HepG2 (cell line): ENCODE measurements around the gene HCFC1R1. TPM values are rescaled to one million over a fixed set of nuclear protein-coding genes. Genes with fewer than 3 reads are reported as not detected.

ENCODE experiments used
- AGO1 ChIP-seq: fragments of 200-400 bp; formaldehyde crosslinking; IDR thresholded peaks from 2 replicates; pipeline ENCODE4 v1.6.1; 2017; ENCODE audit warnings: mild to moderate bottlenecking, low read depth, low read length, moderate library complexity; ENCODE audit not compliant: poor library complexity, severe bottlenecking
- DNMT3B ChIP-seq: conservative IDR thresholded peaks from 2 replicates; pipeline ENCODE4 v1.6.1; 2016; ENCODE audit warnings: missing biosample characterization, control low read depth
- FOXA3 ChIP-seq: IDR thresholded peaks from 2 replicates; pipeline ENCODE4 v1.6.1; 2016; ENCODE audit warnings: missing genetic modification reagents, missing compliant biosample characterization
- IRF2 ChIP-seq: IDR thresholded peaks from 2 replicates; pipeline ENCODE4 v1.6.1; 2018; ENCODE audit warnings: missing genetic modification reagents, missing compliant biosample characterization
- KLF13 ChIP-seq: sonication (generic); formaldehyde crosslinking; IDR thresholded peaks from 2 replicates; pipeline ENCODE4 v1.4.0; 2020; ENCODE audit warnings: mild to moderate bottlenecking, missing genetic modification reagents
- MXD4 ChIP-seq: IDR thresholded peaks from 2 replicates; pipeline ENCODE4 v1.6.1; 2016; ENCODE audit warnings: mild to moderate bottlenecking, missing biosample characterization, missing genetic modification reagents
- NBN ChIP-seq: fragments of 450-650 bp; conservative IDR thresholded peaks from 2 replicates; pipeline ENCODE4 v1.6.1; 2017
- NR2F2 ChIP-seq: IDR thresholded peaks from 2 replicates; pipeline ENCODE4 v1.6.1; 2012; ENCODE audit warnings: low read depth, inconsistent platforms, borderline replicate concordance
- RARA ChIP-seq: IDR thresholded peaks from 2 replicates; pipeline ENCODE4 v1.6.1; 2016; ENCODE audit warnings: missing genetic modification reagents, missing compliant biosample characterization
- SMAD3 ChIP-seq: sonication (generic); formaldehyde crosslinking; IDR thresholded peaks from 2 replicates; pipeline ENCODE4 v1.4.0; 2020; ENCODE audit warnings: missing genetic modification reagents
- TOE1 ChIP-seq: sonication (generic); formaldehyde crosslinking; IDR thresholded peaks from 2 replicates; pipeline ENCODE4 v1.4.0; 2020; ENCODE audit warnings: mild to moderate bottlenecking, missing genetic modification reagents
- ZFX ChIP-seq: sonication (generic); formaldehyde crosslinking; IDR thresholded peaks from 2 replicates; pipeline ENCODE4 v1.4.0; 2020; ENCODE audit warnings: mild to moderate bottlenecking, low read depth, missing genetic modification reagents, moderate library complexity
- ZKSCAN5 ChIP-seq: sonication (generic); formaldehyde crosslinking; IDR thresholded peaks from 2 replicates; pipeline ENCODE4 v1.5.1; 2020; ENCODE audit warnings: mild to moderate bottlenecking, missing genetic modification reagents
- ZNF33A ChIP-seq: sonication (generic); formaldehyde crosslinking; IDR thresholded peaks from 2 replicates; pipeline ENCODE4 v1.5.1; 2020; ENCODE audit warnings: missing genetic modification reagents, mild to moderate bottlenecking, moderate library complexity, borderline replicate concordance
- ZNF367 ChIP-seq: sonication (generic); formaldehyde crosslinking; IDR thresholded peaks from 2 replicates; pipeline ENCODE4 v1.4.0; 2020; ENCODE audit warnings: missing genetic modification reagents, borderline replicate concordance
- polyA plus RNA-seq, 8 experiments: library from polyadenylated mRNA; depleted of rRNA in 3 of 8; stranded (reverse) in 7 of 8; unstranded in 1 of 8; fragments of >200 nt; fragmentation: Illumina TruSeq in 4 of 8; extraction: Trizol in 4 of 8; gene quantifications; 2 replicates each; pipeline versions ENCODE4 v1.2.1 to v1.2.3, GENCODE V29; 2011 to 2016; ENCODE audit warnings: low read depth in 4 of 8, missing spikeins in 1 of 8, mixed read lengths in 1 of 8; ENCODE audit not compliant: insufficient read depth in 1 of 8
- total RNA-seq, 5 experiments: library from RNA; depleted of rRNA; stranded (reverse); fragments of >200 nt; fragmentation: Illumina TruSeq; extraction: Trizol; gene quantifications; 2 replicates each; pipeline ENCODE4 v1.2.3, GENCODE V29; 2016; ENCODE audit warnings: low read depth in 1 of 5
- TF ChIP-seq, protein P1 (sequence below): IDR thresholded peaks from 2 replicates; pipeline ENCODE4 v1.4.0; 2020; ENCODE audit warnings: mild to moderate bottlenecking, missing genetic modification reagents
- TF ChIP-seq, protein P2 (sequence below): fragments of 450-650 bp; IDR thresholded peaks from 2 replicates; pipeline ENCODE4 v1.6.1; 2016
- TF ChIP-seq, protein P3 (sequence below): sonication (generic); formaldehyde crosslinking; IDR thresholded peaks from 2 replicates; pipeline ENCODE4 v1.9.0; 2021; ENCODE audit warnings: missing genetic modification reagents, mild to moderate bottlenecking, borderline replicate concordance
- TF ChIP-seq, protein P4 (sequence below): sonication (generic); formaldehyde crosslinking; IDR thresholded peaks from 2 replicates; pipeline ENCODE4 v1.4.0; 2020; ENCODE audit warnings: mild to moderate bottlenecking, missing genetic modification reagents
- TF ChIP-seq, protein P5 (sequence below): sonication (generic); formaldehyde crosslinking; IDR thresholded peaks from 2 replicates; pipeline ENCODE4 v1.9.0; 2022; ENCODE audit warnings: missing genetic modification reagents, mild to moderate bottlenecking, borderline replicate concordance

Gene HCFC1R1
- total and polyA plus RNA-seq, 2 of the 13 experiments (the other 11 are each of a cell fraction or from before 2014, with no cell fraction given) = 13.8 to 16.1 TPM

DNA sequence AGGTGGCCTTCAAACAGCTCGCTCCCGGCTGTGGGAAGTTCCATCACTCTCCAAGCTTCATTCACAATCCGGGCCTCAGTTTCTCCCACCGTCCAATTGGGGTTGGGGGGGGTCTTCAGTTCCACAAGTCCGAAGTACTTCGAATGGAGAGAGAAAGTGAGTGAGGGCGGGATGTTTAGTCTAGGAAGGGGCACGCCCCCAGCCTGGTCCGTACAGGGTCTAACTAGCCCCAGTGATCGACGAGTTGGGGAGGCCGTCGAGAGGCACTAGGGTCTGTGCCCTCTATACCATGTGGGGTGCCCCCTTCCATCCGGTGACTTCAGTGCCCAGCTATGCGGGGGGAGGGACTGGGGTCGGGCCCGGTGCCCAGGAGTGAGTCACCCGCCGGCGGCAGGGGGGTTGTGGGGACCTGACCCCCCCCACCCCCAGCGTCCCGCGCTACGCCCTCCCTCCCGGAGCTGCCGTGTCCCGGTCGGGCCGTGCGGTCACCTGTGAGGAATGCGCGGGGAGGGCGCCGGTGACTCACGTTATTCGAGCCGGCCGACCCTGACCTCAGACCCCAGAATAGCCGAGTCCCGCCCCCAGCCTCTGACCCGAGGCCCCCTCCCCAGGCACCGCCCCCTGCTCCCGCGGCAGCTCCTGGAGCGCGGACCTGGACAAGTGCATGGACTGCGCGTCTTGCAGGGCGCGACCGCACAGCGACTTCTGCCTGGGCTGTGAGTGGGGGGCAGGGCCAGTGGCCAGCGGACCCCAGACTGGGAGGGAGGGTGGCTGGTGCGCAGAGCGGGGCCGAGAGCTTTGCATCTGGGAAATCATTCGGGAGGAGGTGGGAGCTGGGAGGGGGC, 2.9 kb downstream of the HCFC1R1 start (continued):
- TF ChIP-seq AGO1 (peak; percentile 70), RARA (CRISPR knock-in tag) (peak; percentile 84), ZNF367 (no peak), NBN (no peak), ZKSCAN5 (CRISPR knock-in tag) (no peak), FOXA3 (CRISPR knock-in tag) (0 out of 2 replicates have a peak, but pooled peaks have one; percentile 56), KLF13 (CRISPR knock-in tag) (no peak), IRF2 (peak; percentile 70), SMAD3 (CRISPR knock-in tag) (peak; percentile 19; the same call in 1 of the 2 replicates), DNMT3B (CRISPR knock-in tag) (no peak), TOE1 (CRISPR knock-in tag) (no peak), ZNF33A (CRISPR knock-in tag) (no peak), NR2F2 (peak; percentile 84), ZFX (CRISPR knock-in tag) (peak; percentile 55), MXD4 (peak; percentile 51; the same call in 1 of the 2 replicates)
- TF ChIP-seq, protein P1, sequence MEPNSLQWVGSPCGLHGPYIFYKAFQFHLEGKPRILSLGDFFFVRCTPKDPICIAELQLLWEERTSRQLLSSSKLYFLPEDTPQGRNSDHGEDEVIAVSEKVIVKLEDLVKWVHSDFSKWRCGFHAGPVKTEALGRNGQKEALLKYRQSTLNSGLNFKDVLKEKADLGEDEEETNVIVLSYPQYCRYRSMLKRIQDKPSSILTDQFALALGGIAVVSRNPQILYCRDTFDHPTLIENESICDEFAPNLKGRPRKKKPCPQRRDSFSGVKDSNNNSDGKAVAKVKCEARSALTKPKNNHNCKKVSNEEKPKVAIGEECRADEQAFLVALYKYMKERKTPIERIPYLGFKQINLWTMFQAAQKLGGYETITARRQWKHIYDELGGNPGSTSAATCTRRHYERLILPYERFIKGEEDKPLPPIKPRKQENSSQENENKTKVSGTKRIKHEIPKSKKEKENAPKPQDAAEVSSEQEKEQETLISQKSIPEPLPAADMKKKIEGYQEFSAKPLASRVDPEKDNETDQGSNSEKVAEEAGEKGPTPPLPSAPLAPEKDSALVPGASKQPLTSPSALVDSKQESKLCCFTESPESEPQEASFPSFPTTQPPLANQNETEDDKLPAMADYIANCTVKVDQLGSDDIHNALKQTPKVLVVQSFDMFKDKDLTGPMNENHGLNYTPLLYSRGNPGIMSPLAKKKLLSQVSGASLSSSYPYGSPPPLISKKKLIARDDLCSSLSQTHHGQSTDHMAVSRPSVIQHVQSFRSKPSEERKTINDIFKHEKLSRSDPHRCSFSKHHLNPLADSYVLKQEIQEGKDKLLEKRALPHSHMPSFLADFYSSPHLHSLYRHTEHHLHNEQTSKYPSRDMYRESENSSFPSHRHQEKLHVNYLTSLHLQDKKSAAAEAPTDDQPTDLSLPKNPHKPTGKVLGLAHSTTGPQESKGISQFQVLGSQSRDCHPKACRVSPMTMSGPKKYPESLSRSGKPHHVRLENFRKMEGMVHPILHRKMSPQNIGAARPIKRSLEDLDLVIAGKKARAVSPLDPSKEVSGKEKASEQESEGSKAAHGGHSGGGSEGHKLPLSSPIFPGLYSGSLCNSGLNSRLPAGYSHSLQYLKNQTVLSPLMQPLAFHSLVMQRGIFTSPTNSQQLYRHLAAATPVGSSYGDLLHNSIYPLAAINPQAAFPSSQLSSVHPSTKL = peak; percentile 78
- TF ChIP-seq, protein P2, sequence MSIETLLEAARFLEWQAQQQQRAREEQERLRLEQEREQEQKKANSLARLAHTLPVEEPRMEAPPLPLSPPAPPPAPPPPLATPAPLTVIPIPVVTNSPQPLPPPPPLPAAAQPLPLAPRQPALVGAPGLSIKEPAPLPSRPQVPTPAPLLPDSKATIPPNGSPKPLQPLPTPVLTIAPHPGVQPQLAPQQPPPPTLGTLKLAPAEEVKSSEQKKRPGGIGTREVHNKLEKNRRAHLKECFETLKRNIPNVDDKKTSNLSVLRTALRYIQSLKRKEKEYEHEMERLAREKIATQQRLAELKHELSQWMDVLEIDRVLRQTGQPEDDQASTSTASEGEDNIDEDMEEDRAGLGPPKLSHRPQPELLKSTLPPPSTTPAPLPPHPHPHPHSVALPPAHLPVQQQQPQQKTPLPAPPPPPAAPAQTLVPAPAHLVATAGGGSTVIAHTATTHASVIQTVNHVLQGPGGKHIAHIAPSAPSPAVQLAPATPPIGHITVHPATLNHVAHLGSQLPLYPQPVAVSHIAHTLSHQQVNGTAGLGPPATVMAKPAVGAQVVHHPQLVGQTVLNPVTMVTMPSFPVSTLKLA = no peak
- TF ChIP-seq, protein P3, sequence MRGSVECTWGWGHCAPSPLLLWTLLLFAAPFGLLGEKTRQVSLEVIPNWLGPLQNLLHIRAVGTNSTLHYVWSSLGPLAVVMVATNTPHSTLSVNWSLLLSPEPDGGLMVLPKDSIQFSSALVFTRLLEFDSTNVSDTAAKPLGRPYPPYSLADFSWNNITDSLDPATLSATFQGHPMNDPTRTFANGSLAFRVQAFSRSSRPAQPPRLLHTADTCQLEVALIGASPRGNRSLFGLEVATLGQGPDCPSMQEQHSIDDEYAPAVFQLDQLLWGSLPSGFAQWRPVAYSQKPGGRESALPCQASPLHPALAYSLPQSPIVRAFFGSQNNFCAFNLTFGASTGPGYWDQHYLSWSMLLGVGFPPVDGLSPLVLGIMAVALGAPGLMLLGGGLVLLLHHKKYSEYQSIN = no peak
- TF ChIP-seq, protein P4, sequence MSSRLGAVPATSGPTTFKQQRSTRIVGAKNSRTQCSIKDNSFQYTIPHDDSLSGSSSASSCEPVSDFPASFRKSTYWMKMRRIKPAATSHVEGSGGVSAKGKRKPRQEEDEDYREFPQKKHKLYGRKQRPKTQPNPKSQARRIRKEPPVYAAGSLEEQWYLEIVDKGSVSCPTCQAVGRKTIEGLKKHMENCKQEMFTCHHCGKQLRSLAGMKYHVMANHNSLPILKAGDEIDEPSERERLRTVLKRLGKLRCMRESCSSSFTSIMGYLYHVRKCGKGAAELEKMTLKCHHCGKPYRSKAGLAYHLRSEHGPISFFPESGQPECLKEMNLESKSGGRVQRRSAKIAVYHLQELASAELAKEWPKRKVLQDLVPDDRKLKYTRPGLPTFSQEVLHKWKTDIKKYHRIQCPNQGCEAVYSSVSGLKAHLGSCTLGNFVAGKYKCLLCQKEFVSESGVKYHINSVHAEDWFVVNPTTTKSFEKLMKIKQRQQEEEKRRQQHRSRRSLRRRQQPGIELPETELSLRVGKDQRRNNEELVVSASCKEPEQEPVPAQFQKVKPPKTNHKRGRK (CRISPR knock-in tag) = no peak
- TF ChIP-seq, protein P5, sequence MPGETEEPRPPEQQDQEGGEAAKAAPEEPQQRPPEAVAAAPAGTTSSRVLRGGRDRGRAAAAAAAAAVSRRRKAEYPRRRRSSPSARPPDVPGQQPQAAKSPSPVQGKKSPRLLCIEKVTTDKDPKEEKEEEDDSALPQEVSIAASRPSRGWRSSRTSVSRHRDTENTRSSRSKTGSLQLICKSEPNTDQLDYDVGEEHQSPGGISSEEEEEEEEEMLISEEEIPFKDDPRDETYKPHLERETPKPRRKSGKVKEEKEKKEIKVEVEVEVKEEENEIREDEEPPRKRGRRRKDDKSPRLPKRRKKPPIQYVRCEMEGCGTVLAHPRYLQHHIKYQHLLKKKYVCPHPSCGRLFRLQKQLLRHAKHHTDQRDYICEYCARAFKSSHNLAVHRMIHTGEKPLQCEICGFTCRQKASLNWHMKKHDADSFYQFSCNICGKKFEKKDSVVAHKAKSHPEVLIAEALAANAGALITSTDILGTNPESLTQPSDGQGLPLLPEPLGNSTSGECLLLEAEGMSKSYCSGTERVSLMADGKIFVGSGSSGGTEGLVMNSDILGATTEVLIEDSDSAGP = no peak; the same call in 1 of the 2 replicates
